Lower leg skin (tissue), 4 donors: ENCODE results near the gene TWIST1. TPM values are rescaled to one million over a fixed set of nuclear protein-coding genes. Genes with fewer than 3 reads are reported as not detected.

Source experiments
- DNase-seq, 2 donors: peaks; one replicate each; pipeline ENCODE4 v3.0.0-alpha.2; 2019; ENCODE audit warnings: low spot score in 2 of 2
- H3K4me3 ChIP-seq: fragments of 200-600 bp; sonication (generic); 2 replicates; pipeline ENCODE4 v1.5.1; 2017; ENCODE audit warnings: mild to moderate bottlenecking, low read depth; ENCODE audit not compliant: poor library complexity, severe bottlenecking
- POLR2A ChIP-seq, 2 donors: fragments of 450-650 bp; IDR thresholded peaks; one replicate each; pipeline ENCODE4 v1.6.1; 2016 to 2017; ENCODE audit warnings: antibody characterized with exemption in 2 of 2, mild to moderate bottlenecking in 1 of 2, moderate library complexity in 1 of 2
- WGBS, 2 donors: methylation state at CpG; one replicate each; pipeline ENCODE4 v1.1.5; 2018; 5-methylcytosine and 5-hydroxymethylcytosine counted together
- intact Hi-C: fragments of 100-400 bp; cut with DNase I; formaldehyde crosslinking; loops from one replicate; pipeline ENCODE4 v1.15.0; 2023; ENCODE audit warnings: low total_unique reads
- total RNA-seq, 4 donors: library from RNA; depleted of rRNA; stranded (reverse); fragments of >200 nt; gene quantifications; one replicate each; pipeline ENCODE4 v1.1.0, GENCODE V29; 2016
- TF ChIP-seq, protein P1 (sequence below), 3 donors: fragments of 450-650 bp; IDR thresholded peaks; one replicate each; pipeline ENCODE4 v1.5.1; 2016; ENCODE audit warnings: antibody characterized with exemption in 3 of 3, mild to moderate bottlenecking in 3 of 3, moderate library complexity in 2 of 3

The TWIST1 gene
- total RNA-seq, 4 donors from 2014 or later = 10.6 to 26.4 (median 19.7) TPM

GRCh38 chr7:19107081-19107355, 10.4 kb downstream of the TWIST1 start:
- TF ChIP-seq, protein P1, sequence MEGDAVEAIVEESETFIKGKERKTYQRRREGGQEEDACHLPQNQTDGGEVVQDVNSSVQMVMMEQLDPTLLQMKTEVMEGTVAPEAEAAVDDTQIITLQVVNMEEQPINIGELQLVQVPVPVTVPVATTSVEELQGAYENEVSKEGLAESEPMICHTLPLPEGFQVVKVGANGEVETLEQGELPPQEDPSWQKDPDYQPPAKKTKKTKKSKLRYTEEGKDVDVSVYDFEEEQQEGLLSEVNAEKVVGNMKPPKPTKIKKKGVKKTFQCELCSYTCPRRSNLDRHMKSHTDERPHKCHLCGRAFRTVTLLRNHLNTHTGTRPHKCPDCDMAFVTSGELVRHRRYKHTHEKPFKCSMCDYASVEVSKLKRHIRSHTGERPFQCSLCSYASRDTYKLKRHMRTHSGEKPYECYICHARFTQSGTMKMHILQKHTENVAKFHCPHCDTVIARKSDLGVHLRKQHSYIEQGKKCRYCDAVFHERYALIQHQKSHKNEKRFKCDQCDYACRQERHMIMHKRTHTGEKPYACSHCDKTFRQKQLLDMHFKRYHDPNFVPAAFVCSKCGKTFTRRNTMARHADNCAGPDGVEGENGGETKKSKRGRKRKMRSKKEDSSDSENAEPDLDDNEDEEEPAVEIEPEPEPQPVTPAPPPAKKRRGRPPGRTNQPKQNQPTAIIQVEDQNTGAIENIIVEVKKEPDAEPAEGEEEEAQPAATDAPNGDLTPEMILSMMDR (IDR thresholded peaks at IDR 0.05) = no peak
- no peak for TF ChIP-seq POLR2A (IDR thresholded peaks at IDR 0.05)
- intact Hi-C loops = no loop called here
- no peak for DNase-seq
- no peak overlapping the region for H3K4me3 ChIP-seq
- WGBS, 2 donors = 1 to 3% methylated on average over 6 of the region's 6 CpGs

- intact Hi-C loops = no loop called here
- WGBS, 2 donors = 4% methylated on average over 46 to 49 of the region's 49 CpGs
- TF ChIP-seq, protein P1 (IDR thresholded peaks at IDR 0.05) = no peak
- TF ChIP-seq POLR2A (IDR thresholded peaks at IDR 0.05) = no peak
- H3K4me3 ChIP-seq = no peak overlapping the region
- no peak for DNase-seq
Observed at GRCh38 chr7:19106241-19107080, 11.0 kb downstream of the TWIST1 start.

DNA sequence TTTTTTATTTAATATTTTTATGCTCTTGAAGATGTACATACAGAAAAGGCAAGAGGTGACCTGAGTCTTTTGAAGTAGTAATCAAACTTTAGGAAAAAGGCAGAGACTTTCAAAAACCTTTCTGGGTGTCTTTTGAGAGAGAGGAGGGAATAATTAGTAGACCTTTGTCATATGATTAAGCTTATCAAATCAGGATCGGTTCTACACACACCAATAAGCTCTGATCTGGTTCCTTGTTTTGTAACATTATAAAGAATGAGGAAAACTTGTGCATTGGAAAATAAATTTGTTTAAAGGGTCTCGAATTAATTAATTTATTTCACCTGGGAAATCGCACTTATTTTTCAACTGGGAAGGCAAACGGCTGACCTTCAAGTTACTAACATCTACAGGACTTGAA, 11.9 kb downstream of the TWIST1 start:
- DNase-seq = no peak
- intact Hi-C loops = no loop called here
- H3K4me3 ChIP-seq = no peak overlapping the region
- TF ChIP-seq, protein P1 (IDR thresholded peaks at IDR 0.05) = no peak
- no peak for TF ChIP-seq POLR2A (IDR thresholded peaks at IDR 0.05)
- WGBS, 2 donors = 10 to 12% methylated on average over 4 of the region's 4 CpGs

DNA sequence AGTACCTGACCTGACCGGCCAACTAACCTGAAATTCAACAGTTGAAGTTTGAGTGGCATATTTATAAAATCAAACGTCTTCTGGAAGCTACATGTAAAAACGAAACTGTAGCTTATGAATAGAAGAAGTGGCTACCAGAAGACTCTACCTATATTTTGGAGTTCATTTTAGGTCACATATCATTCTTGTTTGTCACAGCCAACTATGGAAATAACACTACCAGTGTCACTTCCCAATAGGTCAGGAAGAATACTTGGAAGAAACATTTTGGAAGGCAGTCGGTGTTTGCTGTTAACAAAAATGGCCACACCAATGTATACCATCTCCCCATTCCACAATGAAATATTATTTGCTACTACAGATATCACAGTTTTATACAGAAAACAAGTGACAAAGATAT, 12.6 kb downstream of the TWIST1 start:
- no peak for DNase-seq
- no peak overlapping the region for H3K4me3 ChIP-seq
- intact Hi-C loops = no loop called here
- WGBS, 2 donors = 41 to 49% methylated on average over 4 of the region's 4 CpGs
- TF ChIP-seq, protein P1 (IDR thresholded peaks at IDR 0.05) = no peak
- TF ChIP-seq POLR2A (IDR thresholded peaks at IDR 0.05) = no peak

DNA sequence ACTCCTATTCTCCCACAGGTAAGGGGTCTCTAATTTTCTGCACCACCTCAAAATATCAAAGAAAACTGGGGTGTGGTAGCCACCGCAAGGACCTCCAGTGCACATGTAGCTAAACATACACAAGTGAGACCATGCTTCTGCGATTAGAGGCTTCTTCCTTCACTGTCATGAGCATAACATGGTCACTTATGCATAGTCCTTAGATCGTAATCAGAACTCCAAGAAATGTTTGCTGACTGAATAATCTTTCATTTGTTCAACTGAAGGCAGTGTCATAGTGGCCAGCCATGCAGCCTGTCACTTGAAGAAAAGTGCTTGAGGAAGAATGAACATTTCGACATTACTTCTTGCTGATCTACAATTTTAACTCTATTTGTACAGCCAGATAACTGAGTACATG, 14.6 kb downstream of the TWIST1 start:
- intact Hi-C loops = no loop called here
- H3K4me3 ChIP-seq = no peak overlapping the region
- TF ChIP-seq, protein P1 (IDR thresholded peaks at IDR 0.05) = no peak
- no peak for TF ChIP-seq POLR2A (IDR thresholded peaks at IDR 0.05)
- no peak for DNase-seq
- 58 to 72% methylated on average over 4 of the region's 4 CpGs for WGBS, 2 donors

DNA sequence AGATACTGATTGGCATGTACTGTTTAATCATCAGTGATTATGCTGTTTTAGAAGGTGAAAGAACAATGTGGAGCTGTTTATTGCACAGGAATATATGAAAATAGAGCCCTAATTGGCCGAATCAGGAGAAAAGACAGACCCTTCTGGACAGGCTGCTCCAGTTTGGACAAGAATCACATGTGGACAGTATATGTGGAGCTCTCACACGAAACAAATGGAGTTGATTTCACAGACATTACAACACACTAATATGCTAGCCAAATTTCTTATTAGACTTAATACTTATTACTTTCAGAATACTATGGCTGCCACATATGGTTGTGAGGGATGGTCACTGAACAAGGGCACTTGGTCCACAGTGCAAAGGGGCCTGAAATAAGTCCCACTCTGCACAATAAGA, 15.5 kb downstream of the TWIST1 start:
- no peak for DNase-seq
- intact Hi-C loops = no loop called here
- 45 to 65% methylated on average over 2 of the region's 2 CpGs for WGBS, 2 donors
- TF ChIP-seq, protein P1 (IDR thresholded peaks at IDR 0.05) = no peak
- H3K4me3 ChIP-seq = no peak overlapping the region
